Measurements from ENCODE around the gene OPN4. TPM values are rescaled to one million over a fixed set of nuclear protein-coding genes. Genes with fewer than 3 reads are reported as not detected.

OPN4 gene
- polyA plus RNA-seq, 4 donors: not detected

DNA sequence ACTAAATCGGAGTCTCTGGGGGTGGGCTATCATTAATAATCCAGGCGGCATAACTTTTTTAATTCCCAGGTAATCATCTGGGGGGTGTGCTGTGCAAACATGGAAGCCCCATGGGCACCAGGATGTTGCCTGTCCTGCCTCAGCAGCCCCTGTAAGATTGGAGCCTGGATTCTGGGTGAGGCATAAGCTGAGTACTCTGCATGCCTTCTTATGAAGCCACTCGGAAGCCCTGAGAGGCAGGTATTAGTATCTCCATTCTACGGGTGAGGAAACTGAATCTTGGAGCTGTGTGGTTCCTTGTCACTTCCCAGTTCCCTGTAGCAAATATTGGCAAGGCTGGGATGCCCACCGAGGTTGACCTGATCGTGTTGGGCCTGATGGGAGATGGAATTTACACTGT is 7.4 kb upstream of the OPN4 start:
- DNase-seq (ENCODE audit: low read depth in 4 of 4, low spot score in 2 of 4): no peak

DNA sequence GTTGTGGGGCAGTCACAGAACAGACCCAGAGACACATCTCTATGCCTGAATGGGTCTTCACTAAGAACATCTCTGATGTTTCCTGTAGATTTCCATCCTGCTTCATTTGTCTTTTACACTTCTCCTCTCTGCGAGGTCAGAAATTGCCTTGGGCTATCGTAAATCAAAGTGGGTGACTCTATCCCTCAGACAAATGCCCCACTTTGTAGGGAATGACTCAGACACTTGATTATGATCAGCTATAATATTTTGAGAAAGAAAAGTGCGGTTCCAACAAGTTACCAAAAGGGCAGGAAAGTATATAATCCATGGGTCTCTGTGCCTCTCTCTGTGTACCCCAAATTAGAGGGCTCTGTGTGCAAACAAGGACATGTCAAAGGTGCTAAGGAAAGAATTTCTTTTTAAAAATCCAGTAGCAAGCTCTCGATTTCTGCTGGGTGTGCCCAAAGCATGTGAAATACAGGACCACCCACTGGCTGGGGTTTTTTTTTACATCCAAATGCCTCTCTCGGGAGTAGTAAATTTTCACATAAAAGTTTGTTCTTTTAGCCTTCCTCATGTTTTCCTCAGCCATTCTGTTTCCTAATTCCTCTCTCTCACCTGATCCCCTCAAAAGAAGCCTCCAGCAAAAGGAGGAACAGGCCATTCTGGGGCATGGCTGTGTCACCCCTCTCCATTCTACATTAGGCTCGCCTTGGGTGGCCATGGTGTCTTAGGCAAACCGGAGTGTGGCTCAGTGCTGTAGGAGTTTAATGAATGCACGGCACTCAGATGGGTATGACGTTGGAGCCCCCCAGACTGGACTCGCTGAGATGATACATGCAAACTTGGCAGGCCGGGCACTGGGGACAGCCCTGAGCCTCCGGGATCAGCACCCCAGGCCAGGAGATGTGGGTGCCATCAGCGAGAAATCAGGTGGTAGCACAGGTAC is 6.3 kb upstream of the OPN4 start:
- no peak for DNase-seq (ENCODE audit: low read depth in 4 of 4, low spot score in 2 of 4)

DNA sequence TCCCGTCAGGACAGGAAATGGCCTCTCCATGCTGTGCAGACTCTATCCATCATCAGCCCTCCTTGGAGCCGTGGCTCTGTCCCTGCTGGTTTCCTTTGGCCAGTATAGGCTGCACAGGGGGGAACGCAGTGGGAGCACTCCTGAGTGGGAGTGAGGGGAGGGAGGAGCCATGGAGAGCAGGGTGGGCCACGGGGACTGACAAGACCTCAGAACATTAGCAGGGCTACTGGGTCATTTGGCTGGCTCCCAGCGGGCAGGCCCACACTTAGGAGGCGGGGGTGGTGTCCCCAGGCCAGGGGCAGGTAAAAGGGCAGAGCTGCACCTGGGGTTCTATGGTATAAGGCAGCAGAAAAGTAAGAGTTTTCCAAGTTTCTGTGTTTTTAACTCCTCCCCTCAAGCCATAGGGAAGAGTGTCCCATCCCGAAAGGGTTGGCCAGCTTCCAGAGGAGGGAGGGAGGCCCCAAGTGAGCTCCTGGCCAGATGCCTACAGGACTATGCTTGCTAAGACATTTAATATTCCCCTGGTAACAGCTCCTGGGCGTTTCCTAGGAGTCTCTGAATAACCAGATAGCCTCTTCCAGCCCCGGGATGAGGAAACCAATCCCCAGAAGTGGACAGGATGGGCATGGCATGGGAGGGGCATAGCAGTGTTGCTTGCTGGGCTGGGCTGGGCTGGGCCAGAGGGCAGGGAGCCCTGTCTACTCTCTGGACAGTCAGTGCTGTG is 5.5 kb upstream of the OPN4 start:
- DNase-seq (ENCODE audit: low read depth in 4 of 4, low spot score in 2 of 4): no peak

DNA sequence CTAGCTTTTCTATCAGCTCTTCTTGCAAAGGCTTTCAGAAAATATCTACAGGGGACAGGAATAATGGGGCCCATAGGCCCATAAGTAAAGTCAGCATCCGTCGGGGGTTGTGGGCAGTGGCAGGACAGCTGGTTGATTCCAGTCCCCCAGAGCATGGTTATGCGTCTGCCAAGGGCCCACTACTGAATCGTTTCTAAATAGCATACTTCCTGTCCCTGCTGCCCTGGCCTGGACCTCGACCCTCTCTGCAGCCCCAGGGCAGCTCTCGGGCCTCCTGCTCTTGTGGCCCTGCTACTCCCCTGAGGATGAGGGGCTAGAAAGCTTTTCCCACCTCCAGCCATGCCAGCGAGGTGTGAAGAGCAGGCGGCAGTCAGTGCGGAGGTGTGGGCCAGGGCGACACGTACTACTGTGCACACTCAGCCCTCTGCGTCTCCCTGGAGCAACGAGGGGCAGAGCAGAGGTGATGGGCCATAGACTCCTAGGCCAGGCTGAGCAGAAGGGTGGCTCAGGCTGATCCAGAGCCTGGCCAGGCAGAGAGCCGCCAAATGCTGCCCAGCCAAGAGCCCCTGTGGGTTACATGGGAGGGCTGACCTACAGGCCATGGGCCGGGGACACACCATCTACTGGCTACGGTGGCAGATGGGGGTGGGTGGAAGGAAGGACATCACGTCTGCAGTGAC is 4.7 kb upstream of the OPN4 start:
- no peak for DNase-seq (ENCODE audit: low read depth in 4 of 4, low spot score in 2 of 4)

DNA sequence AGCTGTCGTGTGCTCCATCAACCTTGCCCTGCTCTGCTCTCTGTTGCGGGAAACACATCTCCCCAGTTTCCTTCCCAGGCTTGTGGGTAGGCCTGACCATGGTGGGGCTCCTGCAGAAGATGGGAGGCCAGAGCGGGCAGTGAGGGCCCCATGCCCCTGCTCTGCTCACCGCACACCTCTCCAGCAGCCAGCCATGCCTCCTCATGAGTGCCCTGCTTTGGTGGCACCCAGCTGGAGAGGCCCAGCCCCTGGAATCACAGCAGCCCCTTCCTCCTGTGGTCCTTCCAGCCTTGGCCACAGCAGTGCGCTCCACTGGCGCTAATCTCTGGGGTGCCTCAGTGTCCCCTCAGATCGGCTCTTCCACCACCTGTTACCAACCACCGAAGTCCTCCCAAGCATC is 4.2 kb upstream of the OPN4 start:
- DNase-seq (ENCODE audit: low read depth in 4 of 4, low spot score in 2 of 4): no peak

DNA sequence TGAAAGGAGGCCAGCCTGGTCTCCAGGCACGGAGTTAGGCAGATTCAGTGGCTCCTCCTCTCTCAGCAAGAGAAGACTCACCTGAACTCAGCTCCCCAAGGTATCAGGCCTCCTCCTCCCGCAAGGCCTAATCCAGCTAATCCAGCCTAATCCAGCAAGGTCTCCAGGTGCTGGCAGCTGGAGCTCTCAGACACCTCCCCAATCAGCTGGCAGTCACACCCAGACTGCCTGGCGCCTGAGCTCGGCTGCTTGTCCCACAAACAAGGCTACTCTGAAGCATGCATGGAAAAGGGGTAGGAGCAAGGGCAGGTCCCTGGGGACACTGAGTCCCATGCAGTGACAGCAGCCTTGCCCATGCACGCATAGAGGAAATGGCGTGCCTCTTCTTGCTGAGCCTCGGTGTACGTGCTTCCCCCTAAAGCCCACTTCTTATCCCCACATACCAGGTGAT is 3.3 kb upstream of the OPN4 start:
- DNase-seq (ENCODE audit: low read depth in 4 of 4, low spot score in 2 of 4): no peak

DNA sequence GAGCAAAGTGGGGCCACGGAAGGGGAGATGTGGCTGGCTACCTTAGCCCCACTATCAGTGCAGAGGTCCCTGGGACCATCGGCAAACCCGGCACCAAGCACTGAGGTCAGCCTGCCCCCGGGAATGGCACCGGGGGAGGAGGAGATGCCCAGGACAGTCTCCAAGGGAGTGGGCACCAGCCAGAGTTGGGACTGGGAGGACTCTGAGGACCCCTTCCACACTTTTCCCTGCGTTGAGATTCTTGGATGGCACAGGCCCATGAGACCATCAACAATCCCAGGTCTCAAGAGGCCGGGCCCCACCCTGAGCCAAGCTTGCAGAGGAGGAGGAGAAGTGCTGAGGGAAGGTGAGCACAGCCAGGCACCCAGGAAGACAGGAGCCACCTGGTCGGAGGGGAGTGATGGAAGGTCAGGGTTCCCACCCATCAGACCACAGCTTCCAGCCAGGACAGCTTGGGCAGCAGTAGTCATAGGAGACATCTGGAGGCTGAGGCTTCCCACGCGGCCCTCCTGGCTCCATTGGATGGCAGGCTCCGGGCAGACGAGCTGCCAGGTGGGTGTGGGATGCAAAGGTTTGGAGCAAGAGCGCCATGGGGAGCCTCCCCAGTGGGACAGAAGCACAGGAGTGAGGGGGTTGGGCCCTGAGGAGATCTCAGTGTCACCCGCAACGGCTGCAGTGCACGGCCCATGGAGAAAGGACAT is 2.6 kb upstream of the OPN4 start:
- no peak for DNase-seq (ENCODE audit: low read depth in 4 of 4, low spot score in 2 of 4)

DNA sequence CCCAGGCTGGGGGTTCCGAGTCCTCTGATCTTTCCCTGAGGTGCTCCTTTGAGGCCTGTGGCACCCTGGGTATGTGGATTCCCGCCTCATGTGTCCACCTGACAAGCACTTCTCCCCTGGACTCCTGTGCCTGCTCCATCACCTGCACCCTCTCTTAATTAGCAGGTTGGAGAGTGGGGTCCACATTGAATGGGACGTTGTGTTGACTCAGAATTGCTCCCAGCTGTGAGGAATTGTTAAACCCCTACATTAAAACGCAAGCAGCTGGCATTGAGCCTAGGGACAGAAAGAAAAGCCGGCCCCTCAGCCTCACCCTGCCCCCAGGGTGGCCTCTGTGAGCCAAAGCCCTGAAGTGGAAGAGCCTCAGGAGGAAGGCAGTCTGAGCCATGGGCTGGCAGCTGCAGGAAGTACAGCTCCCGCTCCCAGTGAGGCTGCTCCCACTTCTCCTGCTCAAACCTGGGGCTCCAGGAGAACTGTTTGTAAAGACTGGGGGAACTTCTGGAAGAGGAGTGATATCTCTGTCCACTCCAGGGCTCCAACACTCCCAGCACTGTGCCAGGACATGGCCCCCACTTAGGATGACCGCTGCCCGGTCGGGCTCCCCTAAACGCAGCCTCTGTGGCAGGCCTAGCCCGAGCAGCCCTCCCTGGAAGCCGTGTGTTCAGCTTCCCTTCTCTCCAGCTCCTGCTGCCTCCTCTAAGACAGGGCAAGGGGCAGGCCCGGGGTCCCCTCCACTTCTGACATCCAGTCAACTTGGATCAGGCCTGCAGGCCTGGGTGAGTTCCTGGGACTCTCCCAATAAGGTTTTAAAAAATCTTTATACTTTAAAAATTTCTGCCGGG is 1.8 kb upstream of the OPN4 start:
- DNase-seq (ENCODE audit: low read depth in 4 of 4, low spot score in 2 of 4): no peak

DNA sequence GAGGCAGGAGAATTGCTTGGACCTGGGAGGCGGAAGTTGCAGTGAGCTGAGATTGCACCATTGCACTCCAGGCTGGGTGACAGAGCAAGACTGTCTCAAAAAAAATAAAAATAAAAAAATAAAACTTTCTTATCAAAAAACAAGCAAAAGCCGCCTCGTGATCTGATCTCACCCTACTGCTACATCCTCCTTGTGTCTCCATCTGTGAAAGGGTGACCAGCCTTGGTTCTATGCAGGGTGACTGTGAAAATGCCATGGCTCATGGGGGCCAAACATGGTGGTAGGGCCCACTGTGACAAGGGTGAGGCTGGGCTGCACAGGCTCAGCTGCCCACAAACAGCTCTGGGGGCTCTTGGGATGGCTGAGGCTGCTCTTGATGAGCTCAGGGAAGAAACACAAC is 968 bp upstream of the OPN4 start:
- no peak for DNase-seq (ENCODE audit: low read depth in 4 of 4, low spot score in 2 of 4)

DNA sequence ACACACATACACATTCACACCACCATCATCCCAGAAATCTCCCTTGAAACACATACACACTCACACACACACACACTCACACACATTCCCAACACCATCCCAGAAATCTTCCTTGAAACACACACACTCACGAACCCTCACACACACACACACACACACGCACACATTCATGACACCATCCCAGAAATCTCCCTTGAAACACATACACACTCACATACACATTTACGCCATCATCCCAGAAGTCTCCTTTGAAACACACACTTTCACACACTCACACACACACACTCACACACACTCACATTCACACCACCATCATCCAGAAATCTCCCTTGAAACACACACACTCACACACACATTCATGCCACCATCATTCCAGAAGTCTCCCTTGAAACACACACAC is 360 bp upstream of the OPN4 start:
- DNase-seq (ENCODE audit: low read depth in 4 of 4, low spot score in 2 of 4): no peak

DNA sequence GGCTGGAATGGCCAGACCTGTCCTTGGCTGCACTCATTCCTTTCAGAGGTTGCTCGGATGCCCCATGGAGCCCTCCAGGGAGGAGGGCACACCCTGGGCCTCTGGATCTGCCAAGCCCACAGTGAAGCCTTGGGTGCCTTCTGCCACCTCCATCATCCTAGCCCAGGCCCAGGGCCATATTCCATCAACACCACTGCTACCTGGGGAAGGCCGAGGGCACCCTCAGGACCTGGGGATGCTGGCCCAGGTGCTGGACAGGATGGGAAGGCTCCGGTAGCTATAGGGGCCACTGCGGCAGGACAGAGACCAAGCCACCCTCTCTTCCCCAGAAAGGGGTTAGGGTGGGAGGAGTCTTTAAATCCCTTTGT is 810 bp downstream of the OPN4 start:
- no peak for DNase-seq (ENCODE audit: low read depth in 4 of 4, low spot score in 2 of 4)

DNA sequence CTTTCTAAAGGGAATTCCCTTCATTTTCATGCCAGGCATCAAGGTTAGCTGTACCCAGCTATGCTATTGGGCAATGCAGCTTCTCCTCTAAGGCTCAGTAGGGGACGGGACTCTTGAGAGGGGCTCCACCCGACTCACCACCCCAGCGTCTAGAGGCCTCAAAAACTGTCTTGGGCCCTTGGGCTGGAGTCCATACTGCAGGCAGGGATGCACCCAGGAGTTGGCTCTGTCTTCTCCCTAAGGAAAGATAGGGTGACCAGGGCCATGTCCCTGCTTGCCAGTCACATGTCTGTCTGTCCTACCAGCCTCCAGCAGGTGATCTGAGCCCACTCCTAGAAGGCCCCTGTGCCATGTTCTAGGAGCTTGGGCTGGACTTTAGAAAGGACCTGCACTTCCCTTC is 1.2 kb downstream of the OPN4 start:
- DNase-seq (ENCODE audit: low read depth in 4 of 4, low spot score in 2 of 4): no peak

DNA sequence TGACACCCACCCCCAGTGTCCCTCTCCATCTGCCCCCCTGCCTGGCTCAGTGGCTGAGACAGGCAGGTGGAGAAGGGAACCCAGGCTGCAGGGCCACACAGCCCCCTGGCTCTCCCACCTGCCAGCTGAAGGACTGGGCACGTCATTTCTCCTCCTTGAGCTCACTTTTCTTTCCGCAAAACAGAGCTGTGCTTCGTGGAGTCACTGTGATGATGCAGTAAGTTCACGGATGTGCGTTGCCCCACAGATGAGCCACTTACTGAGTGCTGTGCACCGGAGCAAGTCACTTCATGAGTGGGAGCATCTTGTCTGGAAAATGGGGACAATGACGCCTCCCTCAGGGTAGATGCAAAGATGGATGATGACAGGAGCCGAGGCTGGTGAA is 2.7 kb downstream of the OPN4 start:
- no peak for DNase-seq (ENCODE audit: low read depth in 4 of 4, low spot score in 2 of 4)

DNA sequence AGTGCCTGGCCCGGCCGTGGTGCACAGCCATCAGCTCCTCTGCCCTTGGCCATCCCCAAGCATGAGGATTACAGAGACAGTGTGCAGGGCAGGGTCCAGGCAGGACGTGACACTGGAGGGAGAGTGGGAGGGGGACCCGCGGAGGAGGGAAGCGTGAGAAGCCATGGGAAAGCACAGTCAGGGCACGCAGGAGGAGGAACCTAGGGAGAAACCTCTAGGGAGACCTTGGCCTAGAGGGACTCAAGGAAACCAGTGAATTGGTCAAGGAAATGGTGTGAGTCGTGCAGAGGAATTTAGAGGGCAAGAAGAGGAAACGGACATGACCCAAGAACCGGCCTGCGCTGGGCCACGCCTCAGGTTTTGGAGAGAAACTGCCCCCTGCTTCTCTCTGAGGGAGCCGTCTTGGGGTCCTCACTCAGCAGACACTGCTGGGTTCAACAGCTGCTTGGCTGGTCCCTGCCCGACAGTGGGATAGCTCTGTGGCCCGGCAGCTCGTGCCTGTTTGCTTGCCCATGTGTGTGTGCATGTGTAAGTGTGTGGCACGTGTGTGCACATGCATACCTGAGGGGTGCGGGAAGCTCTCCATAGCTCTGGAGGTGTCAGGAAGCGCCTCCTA is 3.2 kb downstream of the OPN4 start:
- DNase-seq (ENCODE audit: low read depth in 4 of 4, low spot score in 2 of 4): no peak

DNA sequence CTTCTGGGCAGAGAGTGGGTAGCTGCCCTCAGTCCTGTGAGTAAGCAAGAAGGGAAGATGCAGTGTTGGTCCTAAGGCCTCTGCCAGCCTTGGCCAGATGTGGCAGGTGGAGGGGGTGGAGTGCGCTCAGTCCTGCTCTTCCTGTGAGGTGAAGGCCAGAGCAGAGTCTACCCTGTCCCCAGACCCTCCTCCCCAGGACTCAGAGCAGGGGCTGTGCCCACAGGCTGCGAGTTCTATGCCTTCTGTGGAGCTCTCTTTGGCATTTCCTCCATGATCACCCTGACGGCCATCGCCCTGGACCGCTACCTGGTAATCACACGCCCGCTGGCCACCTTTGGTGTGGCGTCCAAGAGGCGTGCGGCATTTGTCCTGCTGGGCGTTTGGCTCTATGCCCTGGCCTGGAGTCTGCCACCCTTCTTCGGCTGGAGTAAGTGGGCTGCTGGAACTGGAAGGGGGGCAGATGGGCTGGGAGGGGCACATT is 4.0 kb downstream of the OPN4 start:
- no peak for DNase-seq (ENCODE audit: low read depth in 4 of 4, low spot score in 2 of 4)

DNA sequence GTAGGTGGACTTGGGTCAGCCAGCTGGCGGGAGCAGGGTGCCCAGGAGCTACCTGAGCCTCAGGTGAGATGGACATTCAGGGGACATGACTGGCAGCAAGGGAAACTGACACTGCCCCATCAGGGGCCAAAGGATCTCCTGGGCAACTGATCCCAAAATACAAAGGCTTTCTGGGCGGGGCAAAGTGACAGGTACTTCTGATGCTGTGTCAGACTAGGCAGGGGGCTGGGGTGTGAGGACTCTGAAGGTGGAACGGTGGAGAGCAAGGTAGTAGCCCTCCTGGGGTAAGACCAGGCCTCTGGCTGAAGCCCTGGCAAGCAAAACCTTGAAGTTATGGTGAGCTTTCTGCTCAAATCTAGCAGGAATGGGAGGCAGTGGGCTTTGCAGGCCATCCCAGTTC is 4.4 kb downstream of the OPN4 start:
- DNase-seq (ENCODE audit: low read depth in 4 of 4, low spot score in 2 of 4): no peak

DNA sequence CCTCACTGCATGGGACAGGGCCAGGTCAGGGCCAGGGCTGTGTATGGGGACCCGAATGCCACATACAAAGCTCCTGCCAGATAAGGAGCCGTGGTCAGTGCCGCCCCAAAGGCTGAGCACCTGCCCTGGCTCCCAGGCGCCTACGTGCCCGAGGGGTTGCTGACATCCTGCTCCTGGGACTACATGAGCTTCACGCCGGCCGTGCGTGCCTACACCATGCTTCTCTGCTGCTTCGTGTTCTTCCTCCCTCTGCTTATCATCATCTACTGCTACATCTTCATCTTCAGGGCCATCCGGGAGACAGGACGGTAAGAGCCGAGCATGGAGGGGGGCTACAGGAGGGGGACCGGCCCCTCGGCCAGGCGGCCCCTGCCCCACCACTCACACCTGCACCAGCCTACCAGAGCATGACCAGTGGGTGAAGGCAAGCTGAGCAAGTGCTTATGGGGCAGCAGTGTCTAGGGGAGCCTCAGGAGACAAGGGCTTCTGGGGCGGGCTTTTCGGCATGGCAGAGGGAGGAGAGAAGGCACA is 4.9 kb downstream of the OPN4 start:
- DNase-seq (ENCODE audit: low read depth in 4 of 4, low spot score in 2 of 4): no peak

DNA sequence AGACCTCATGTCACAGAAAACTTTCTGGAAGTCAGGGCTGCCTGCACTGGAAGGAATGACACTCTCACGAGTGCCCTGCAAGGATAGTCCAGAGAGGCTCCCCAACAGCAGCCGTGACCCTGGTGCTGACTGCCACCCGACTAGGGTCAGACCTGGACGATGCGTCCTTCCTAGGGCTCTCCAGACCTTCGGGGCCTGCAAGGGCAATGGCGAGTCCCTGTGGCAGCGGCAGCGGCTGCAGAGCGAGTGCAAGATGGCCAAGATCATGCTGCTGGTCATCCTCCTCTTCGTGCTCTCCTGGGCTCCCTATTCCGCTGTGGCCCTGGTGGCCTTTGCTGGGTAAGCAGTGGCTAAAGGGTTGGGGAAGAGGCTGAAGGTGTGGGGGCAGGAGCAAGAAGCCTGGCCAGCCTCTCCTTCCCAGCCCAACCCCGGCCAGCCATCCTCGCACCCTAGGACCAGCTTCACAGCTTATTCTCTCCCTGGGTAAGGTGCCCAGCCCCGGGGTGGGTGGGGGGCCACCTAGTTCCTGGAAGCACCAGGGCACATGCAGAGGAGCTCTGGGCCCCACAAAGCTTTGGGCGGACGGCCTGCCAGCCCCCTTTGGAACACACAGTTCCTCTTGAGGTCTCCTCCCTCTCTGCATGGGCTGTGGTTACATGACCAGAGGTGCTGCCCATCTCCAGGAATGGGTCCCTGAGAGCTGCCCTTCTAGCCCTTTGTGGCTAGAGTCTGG is 5.5 kb downstream of the OPN4 start:
- no peak for DNase-seq (ENCODE audit: low read depth in 4 of 4, low spot score in 2 of 4)

Data from left renal cortex interstitium (tissue), 4 donors.